Nephron progenitor cell (in vitro differentiated cells): ENCODE results near the gene TP63.

Experiments
- DNase-seq: peaks from one replicate; pipeline ENCODE4 v3.0.0; 2021
- H3K27ac Mint-ChIP-seq: 2 replicates; pipeline ENCODE4 v1.8.0; 2021; ENCODE audit warnings: mild to moderate bottlenecking, moderate library complexity, mixed read lengths
- H3K27me3 Mint-ChIP-seq: 2 replicates; pipeline ENCODE4 v1.8.0; 2021; ENCODE audit warnings: mild to moderate bottlenecking, low read depth, mixed read lengths; ENCODE audit not compliant: poor library complexity
- H3K36me3 Mint-ChIP-seq: 2 replicates; pipeline ENCODE4 v1.8.0; 2021; ENCODE audit warnings: low read depth, mixed read lengths
- H3K4me1 Mint-ChIP-seq: 2 replicates; pipeline ENCODE4 v1.8.0; 2021; ENCODE audit warnings: mixed read lengths
- H3K4me3 Mint-ChIP-seq: 2 replicates; pipeline ENCODE4 v1.8.0; 2021; ENCODE audit warnings: mild to moderate bottlenecking, moderate library complexity, mixed read lengths
- H3K9me3 Mint-ChIP-seq: 2 replicates; pipeline ENCODE4 v1.8.0; 2021; ENCODE audit warnings: mild to moderate bottlenecking, moderate library complexity, mixed read lengths
- TF ChIP-seq, protein P1 (sequence below): fragments of 200-600 bp; sonication (generic); IDR thresholded peaks from 2 replicates; pipeline ENCODE4 v1.5.0; 2021; ENCODE audit warnings: antibody characterized with exemption

The TP63 gene

DNA sequence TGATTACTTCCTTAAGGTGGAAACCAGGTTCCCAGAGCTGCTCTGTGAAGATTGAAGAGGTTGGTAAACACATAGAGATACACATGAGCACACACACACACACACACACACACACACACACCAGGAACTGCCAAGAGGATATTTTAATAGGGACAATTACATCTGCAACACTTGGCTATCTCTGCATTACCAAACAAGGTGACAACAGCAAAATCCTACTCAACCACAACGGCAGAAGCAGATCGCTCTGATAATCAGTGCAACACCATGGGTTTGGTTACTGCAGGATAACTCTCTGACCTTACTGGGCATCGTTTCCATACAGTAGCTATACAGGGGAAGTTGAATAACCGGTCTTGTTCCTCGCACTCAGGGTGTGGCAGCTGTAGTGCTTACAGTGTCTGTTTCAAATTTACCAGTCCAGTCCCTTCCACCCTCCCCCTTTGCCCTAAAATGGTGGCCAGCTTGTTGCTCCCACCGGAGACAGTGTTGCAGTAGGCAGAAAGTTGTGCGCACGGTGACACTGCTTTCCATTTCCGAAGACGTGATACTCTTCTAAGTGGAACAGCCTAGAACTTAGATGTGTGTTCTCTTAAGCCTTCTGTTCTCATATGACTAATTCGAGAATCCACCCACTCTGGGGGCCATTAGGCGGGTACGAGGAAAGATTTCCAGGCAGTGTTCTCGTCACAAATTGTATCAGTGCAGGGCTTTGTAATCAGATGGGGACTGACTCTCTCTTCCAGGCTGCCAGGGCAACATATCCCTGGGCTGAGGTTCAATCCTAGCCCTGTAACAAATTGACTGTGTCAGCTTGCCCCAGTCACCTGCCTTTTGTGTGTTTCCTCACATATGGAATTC is 313.3 kb downstream of the TP63 start:
- Mint-ChIP-seq H3K4me3 (no peak overlapping the region), H3K36me3 (no peaks in the 10 kb centered on the region), H3K4me1 (peaks cover 25% of the 10 kb centered on the region), H3K9me3 (no peaks in the 10 kb centered on the region), H3K27ac (no peak overlapping the region), H3K27me3 (peaks cover 10% of the 10 kb centered on the region)
- no peak for DNase-seq
- TF ChIP-seq, protein P1, sequence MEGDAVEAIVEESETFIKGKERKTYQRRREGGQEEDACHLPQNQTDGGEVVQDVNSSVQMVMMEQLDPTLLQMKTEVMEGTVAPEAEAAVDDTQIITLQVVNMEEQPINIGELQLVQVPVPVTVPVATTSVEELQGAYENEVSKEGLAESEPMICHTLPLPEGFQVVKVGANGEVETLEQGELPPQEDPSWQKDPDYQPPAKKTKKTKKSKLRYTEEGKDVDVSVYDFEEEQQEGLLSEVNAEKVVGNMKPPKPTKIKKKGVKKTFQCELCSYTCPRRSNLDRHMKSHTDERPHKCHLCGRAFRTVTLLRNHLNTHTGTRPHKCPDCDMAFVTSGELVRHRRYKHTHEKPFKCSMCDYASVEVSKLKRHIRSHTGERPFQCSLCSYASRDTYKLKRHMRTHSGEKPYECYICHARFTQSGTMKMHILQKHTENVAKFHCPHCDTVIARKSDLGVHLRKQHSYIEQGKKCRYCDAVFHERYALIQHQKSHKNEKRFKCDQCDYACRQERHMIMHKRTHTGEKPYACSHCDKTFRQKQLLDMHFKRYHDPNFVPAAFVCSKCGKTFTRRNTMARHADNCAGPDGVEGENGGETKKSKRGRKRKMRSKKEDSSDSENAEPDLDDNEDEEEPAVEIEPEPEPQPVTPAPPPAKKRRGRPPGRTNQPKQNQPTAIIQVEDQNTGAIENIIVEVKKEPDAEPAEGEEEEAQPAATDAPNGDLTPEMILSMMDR = no peak

DNA sequence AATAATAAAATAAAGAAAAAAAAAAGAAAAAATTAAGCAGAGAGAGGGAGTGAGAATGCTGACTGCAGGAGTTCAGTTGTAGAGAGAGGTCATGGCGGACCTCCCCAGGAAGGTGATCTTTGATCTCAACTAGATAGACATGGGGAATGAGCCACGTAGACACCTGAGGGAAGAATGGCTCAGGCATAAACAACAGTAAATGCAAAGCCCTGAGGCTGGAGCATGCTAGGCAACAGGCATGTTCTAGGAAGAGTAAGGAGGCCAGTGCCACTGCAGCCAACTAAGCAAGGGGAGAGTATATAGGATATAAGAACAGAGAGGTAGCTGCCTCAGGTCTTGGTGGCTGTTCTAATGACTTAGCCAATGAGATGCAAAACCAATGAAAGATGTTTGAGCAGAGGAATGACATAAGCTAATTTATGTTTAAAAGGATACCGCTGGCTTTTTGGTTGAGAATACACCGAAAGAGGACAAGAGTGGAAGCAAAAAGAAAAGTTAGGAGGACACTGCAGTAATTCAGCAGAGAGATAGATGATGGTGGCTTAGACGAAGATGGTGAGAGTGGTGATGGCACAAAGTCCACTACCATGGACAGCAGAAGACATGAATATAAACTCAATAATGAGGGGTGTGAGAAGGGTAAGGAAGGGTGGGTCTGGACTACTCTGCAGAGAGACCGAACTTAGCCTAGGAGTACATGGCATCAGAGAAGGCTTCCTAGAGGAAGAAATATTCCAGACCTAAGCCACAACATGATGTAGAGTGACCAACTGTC is 314.9 kb downstream of the TP63 start:
- peak overlapping the region; percentile 73 for H3K27ac Mint-ChIP-seq
- DNase-seq = no peak
- no peaks in the 10 kb centered on the region for H3K9me3 Mint-ChIP-seq
- peaks cover 37% of the 10 kb centered on the region for H3K4me1 Mint-ChIP-seq
- no peak overlapping the region for H3K4me3 Mint-ChIP-seq
- TF ChIP-seq, protein P1 = no peak
- no peaks in the 10 kb centered on the region for H3K36me3 Mint-ChIP-seq
- H3K27me3 Mint-ChIP-seq = peaks cover 10% of the 10 kb centered on the region
